NT2/D1 (cell line): Measurements from ENCODE around the gene MITF.

Experiments used
- SUZ12 ChIP-seq: IDR thresholded peaks from 2 replicates; pipeline ENCODE4 v1.6.1; 2011; ENCODE audit not compliant: insufficient read length, insufficient read depth; ENCODE audit errors: extremely low read depth
- ZNF274 ChIP-seq: IDR thresholded peaks from 2 replicates; pipeline ENCODE4 v1.6.1; 2011; ENCODE audit warnings: mild to moderate bottlenecking, low read depth, low read length

DNA sequence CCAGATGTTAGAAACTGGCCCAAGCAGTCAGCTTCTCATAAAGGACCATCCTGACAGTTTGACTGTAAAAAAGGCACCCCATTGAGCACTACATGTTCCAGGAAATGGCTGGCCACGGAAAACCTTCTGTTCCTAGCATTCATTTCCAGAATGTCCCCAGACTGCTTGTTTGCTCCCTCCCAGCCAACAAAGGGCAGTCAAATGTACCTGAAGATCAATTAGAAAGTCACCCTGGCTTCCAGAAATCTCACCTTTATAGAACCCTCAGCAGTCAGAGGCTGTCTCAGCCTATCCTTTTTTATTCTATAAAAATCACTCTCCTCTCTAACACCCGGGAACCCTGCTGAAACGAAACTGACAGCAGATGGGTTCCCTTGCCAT is 259.5 kb downstream of the MITF start:
- TF ChIP-seq SUZ12 (no peak), ZNF274 (no peak)
